Activated B cell treated with CpG ODN at 0.5 μM for 24 hours (primary cell): ENCODE data around the gene MYBPH. TPM values are rescaled to one million over a fixed set of nuclear protein-coding genes. Genes with fewer than 3 reads are reported as not detected.

Experiments
- ATAC-seq: fragments of 200-7000 bp; cut with Tn5 transposase; one replicate; pipeline ENCODE4 v1.10.0; 2021; ENCODE audit warnings: low read depth, mild to moderate bottlenecking, moderate library complexity
- CTCF ChIA-PET: fragments of 350-600 bp; sonication (Branson Sonifier 250); formaldehyde crosslinking; loops from one replicate; lab custom pipeline; 2021; ENCODE audit warnings: antibody characterized with exemption; lab: Charles Lee
- POLR2A ChIA-PET: fragments of 350-600 bp; sonication (Branson Sonifier 250); formaldehyde crosslinking; loops from one replicate; lab custom pipeline; 2021; ENCODE audit warnings: antibody characterized with exemption; lab: Charles Lee
- DNase-seq: peaks from one replicate; pipeline ENCODE4 v3.0.0; 2022
- H3K27ac Mint-ChIP-seq: one replicate; pipeline ENCODE4 v1.8.0; 2020; ENCODE audit warnings: mixed read lengths
- H3K27me3 Mint-ChIP-seq: one replicate; pipeline ENCODE4 v1.8.0; 2021; ENCODE audit warnings: mixed read lengths
- H3K36me3 Mint-ChIP-seq: one replicate; pipeline ENCODE4 v1.8.0; 2021; ENCODE audit warnings: low read depth, mixed read lengths
- H3K4me1 Mint-ChIP-seq: one replicate; pipeline ENCODE4 v1.8.0; 2021; ENCODE audit warnings: mixed read lengths
- H3K4me3 Mint-ChIP-seq: one replicate; pipeline ENCODE4 v1.8.0; 2020; ENCODE audit warnings: mild to moderate bottlenecking, mixed read lengths
- H3K9me3 Mint-ChIP-seq: one replicate; pipeline ENCODE4 v1.8.0; 2020; ENCODE audit warnings: mixed read lengths
- intact Hi-C: fragments of 100-400 bp; cut with micrococcal nuclease; formaldehyde crosslinking; loops from one replicate; pipeline ENCODE4 v1.15.1; 2024
- total RNA-seq: library from RNA; stranded (reverse); gene quantifications from 2 replicates; pipeline ENCODE4 v1.2.3, GENCODE V29; 2022
- TF ChIP-seq, protein P1 (sequence below): fragments of 200-600 bp; IDR thresholded peaks from one replicate; pipeline ENCODE4 v1.8.0; 2022; ENCODE audit warnings: antibody characterized with exemption, mild to moderate bottlenecking

Gene MYBPH
- total RNA-seq, 1 donor from 2014 or later = not detected

DNA sequence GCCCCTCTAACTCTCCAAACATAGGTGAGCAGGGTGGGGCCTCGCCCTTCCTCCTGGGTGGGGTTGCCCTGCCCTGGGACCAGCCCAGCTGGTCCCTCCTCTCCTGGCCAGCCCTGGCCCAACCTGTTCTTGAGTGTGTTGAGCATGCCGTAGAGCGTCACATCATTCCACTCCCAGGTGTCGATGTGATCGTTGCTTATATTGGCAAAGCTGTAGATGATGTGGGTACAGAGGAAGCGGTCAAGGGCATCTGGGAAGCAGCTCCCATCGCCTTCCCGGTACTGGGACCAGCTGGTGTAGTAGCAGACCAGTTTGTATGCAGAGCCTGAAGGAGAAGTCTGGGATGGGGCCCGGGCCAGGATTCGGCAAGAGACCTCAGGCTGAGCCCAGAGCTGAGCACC, 9.4 kb upstream of the MYBPH start:
- H3K27me3 Mint-ChIP-seq = peaks cover 5% of the 10 kb centered on the region
- ATAC-seq = no peak
- H3K4me3 Mint-ChIP-seq = no peak overlapping the region
- H3K36me3 Mint-ChIP-seq = no peaks in the 10 kb centered on the region
- no peaks in the 10 kb centered on the region for H3K4me1 Mint-ChIP-seq
- CTCF ChIA-PET = no interaction called here
- POLR2A ChIA-PET = no interaction called here
- TF ChIP-seq, protein P1, sequence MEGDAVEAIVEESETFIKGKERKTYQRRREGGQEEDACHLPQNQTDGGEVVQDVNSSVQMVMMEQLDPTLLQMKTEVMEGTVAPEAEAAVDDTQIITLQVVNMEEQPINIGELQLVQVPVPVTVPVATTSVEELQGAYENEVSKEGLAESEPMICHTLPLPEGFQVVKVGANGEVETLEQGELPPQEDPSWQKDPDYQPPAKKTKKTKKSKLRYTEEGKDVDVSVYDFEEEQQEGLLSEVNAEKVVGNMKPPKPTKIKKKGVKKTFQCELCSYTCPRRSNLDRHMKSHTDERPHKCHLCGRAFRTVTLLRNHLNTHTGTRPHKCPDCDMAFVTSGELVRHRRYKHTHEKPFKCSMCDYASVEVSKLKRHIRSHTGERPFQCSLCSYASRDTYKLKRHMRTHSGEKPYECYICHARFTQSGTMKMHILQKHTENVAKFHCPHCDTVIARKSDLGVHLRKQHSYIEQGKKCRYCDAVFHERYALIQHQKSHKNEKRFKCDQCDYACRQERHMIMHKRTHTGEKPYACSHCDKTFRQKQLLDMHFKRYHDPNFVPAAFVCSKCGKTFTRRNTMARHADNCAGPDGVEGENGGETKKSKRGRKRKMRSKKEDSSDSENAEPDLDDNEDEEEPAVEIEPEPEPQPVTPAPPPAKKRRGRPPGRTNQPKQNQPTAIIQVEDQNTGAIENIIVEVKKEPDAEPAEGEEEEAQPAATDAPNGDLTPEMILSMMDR = no peak
- H3K27ac Mint-ChIP-seq = no peak overlapping the region
- no peaks in the 10 kb centered on the region for H3K9me3 Mint-ChIP-seq
- intact Hi-C loops = no loop called here
- no peak for DNase-seq

- H3K4me1 Mint-ChIP-seq = no peaks in the 10 kb centered on the region
- DNase-seq (no peak), ATAC-seq (no peak)
- no peaks in the 10 kb centered on the region for H3K36me3 Mint-ChIP-seq
- CTCF ChIA-PET = no interaction called here
- TF ChIP-seq, protein P1 = no peak
- no peak overlapping the region for H3K27ac Mint-ChIP-seq
- H3K27me3 Mint-ChIP-seq = peaks cover 7% of the 10 kb centered on the region
- no peak overlapping the region for H3K4me3 Mint-ChIP-seq
- intact Hi-C loops = no loop called here
- no peaks in the 10 kb centered on the region for H3K9me3 Mint-ChIP-seq
- POLR2A ChIA-PET = no interaction called here
Measured at GRCh38 chr1:203184467-203184866, 8.8 kb upstream of the MYBPH start.

DNA sequence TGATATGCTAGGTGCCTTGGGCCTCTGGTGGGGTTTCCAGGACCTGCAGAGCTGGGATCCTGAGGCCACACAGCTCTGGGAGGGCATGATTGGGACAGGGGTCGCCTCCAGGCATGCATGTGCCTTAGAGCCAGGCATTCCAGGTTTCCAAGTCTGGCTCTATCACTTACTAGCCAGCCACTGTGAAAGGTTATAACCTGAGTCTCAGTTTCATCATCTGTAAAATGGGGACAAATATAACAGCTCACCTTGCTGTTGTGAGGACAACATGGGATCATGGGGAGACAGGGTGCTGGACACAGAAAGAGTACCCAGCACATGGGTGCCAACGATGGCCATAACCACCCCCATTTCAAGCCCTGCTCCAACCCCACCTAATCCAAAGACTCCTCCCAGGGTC, 8.2 kb upstream of the MYBPH start:
- Mint-ChIP-seq H3K4me1 (no peaks in the 10 kb centered on the region), H3K27ac (no peak overlapping the region)
- CTCF ChIA-PET = no interaction called here

GRCh38 chr1:203182387-203182953, 6.8 kb upstream of the MYBPH start:
- Mint-ChIP-seq H3K9me3 (no peaks in the 10 kb centered on the region), H3K4me3 (no peak overlapping the region), H3K27ac (no peak overlapping the region), H3K4me1 (no peaks in the 10 kb centered on the region), H3K36me3 (no peaks in the 10 kb centered on the region), H3K27me3 (peaks cover 18% of the 10 kb centered on the region)
- POLR2A ChIA-PET = no interaction called here
- CTCF ChIA-PET = no interaction called here
- DNase-seq = no peak
- ATAC-seq = no peak
- intact Hi-C loops = no loop called here
- TF ChIP-seq, protein P1 = no peak

More for the DNA sequence above, 8.2 kb upstream of the MYBPH start:
- no peak overlapping the region for H3K4me3 Mint-ChIP-seq
- TF ChIP-seq, protein P1 = no peak
- H3K36me3 Mint-ChIP-seq = no peaks in the 10 kb centered on the region
- intact Hi-C loops = no loop called here
- peaks cover 7% of the 10 kb centered on the region for H3K27me3 Mint-ChIP-seq
- H3K9me3 Mint-ChIP-seq = no peaks in the 10 kb centered on the region
- ATAC-seq (no peak), DNase-seq (no peak)
- POLR2A ChIA-PET = no interaction called here

DNA sequence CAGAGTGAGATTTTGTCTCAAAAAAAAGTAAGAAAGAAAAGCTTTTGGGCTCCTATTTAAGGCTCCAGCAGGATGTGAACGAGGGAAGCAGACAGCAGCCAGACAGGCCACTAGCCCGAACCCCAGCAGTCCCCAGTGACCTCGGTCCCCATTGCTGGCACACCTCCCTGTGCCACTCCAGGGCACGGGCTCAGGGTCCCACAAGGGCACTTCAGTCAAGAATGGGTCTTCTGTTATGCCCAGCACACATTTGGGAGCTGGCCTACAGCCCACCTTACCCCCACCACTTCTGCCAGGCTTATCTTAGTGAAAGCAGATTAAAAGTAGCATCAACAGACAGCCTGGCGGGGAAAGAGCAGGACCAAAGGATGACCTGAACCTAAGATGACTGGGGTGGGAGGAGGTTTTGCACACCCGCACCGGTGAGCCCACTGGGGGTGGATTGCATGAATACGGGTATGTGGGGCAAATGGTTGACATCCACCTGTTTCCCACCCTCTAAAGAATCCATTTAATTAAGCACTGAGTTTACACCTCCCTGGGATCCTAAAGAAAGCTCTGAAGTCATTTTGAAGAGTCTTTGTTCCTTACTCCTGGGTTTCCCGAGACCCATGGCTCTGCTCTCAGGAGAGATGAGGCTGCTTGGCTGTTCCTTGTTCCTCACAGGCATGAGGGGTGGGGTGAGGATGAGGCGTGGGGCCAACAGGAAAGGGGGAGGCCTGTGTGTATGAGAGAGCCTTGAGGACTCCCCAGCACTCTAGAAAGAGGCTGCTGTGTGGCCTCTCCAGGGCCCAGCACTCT, 6.2 kb upstream of the MYBPH start:
- Mint-ChIP-seq H3K36me3 (no peaks in the 10 kb centered on the region), H3K27ac (no peak overlapping the region), H3K4me3 (no peak overlapping the region), H3K4me1 (no peaks in the 10 kb centered on the region), H3K9me3 (no peaks in the 10 kb centered on the region), H3K27me3 (peaks cover 18% of the 10 kb centered on the region)
- ChIA-PET POLR2A (no interaction called here), CTCF (no interaction called here)
- DNase-seq (no peak), ATAC-seq (no peak)
- intact Hi-C loops = no loop called here
- TF ChIP-seq, protein P1 = no peak
